ENCODE data around the gene EFNA2.
A peak's percentile ranks its signal among the peaks of the same experiment; 100 is the strongest.

The EFNA2 gene

GRCh38 chr19:1288226-1288612 is 2.5 kb downstream of the EFNA2 start:
- Histone ChIP-seq H2AFZ (ENCODE audit: low read length) (no peak overlapping the region), H3K4ac (ENCODE audit: low read length) (no peak overlapping the region), H3K9me3 (replicated peaks in 1 of 2; ENCODE audit: control insufficient read depth in 2 of 2, insufficient read depth in 1 of 2, low read depth in 1 of 2, low read length in 2 of 2) (no peaks in the 10 kb centered on the region), H3K27me3 (ENCODE audit: control insufficient read depth in 3 of 3, insufficient read depth in 3 of 3, low read depth in 1 of 3, low read length in 3 of 3) (peaks cover 0 to 11% (median 4%) of the 10 kb centered on the region in 3 experiments), H3K4me3 (ENCODE audit: low read length in 2 of 2) (peak overlapping the region in 1 of 2 donors; percentile 75), H2BK15ac (ENCODE audit: low read length) (peak overlapping the region; percentile 67), H2BK12ac (ENCODE audit: low read length) (peak overlapping the region; percentile 41), H3K23ac (ENCODE audit: low read depth, low read length, poor library complexity) (peak overlapping the region; percentile 93), H4K8ac (ENCODE audit: low read depth, low read length) (no peak overlapping the region), H3K9ac (ENCODE audit: low read depth, low read length, poor library complexity) (no peak overlapping the region), H2BK120ac (ENCODE audit: low read depth, low read length) (no peak overlapping the region), H2AK5ac (ENCODE audit: low read depth, low read length) (peak overlapping the region; percentile 100), H3K14ac (ENCODE audit: low read length) (peak overlapping the region; percentile 99), H3K4me2 (ENCODE audit: insufficient read depth, low read length, poor library complexity, severe bottlenecking) (no peak overlapping the region), H3K4me1 (ENCODE audit: control insufficient read depth in 2 of 2, insufficient read depth in 1 of 2, low read depth in 1 of 2, low read length in 2 of 2) (peaks cover 12 to 29% of the 10 kb centered on the region in 2 donors), H3K18ac (ENCODE audit: low read length) (peak overlapping the region; percentile 95), H3K27ac (replicated peaks; ENCODE audit: low read length) (no peak overlapping the region), H4K91ac (ENCODE audit: low read depth, low read length, poor library complexity) (no peak overlapping the region), H3K79me1 (ENCODE audit: low read depth, low read length) (peaks cover 33% of the 10 kb centered on the region), H3K36me3 (replicated peaks in 1 of 2; ENCODE audit: control insufficient read depth in 2 of 2, insufficient read depth in 2 of 2, low read length in 2 of 2) (no peaks in the 10 kb centered on the region), H2BK5ac (ENCODE audit: low read length) (no peak overlapping the region)
- DNase-seq (ENCODE audit: low spot score), result no peak
- WGBS, 2 donors (ENCODE audit: extremely low coverage in 2 of 2, insufficient read length in 2 of 2, insufficient replicate concordance in 1 of 2), result no CpG with 5 or more reads among the region's 18 CpGs

GRCh38 chr19:1288833-1289685 is 3.4 kb downstream of the EFNA2 start:
- no peak overlapping the region for H4K8ac ChIP-seq (ENCODE audit: low read depth, low read length)
- H3K23ac ChIP-seq (ENCODE audit: low read depth, low read length, poor library complexity), result peak overlapping the region; percentile 68
- H3K9ac ChIP-seq (ENCODE audit: low read depth, low read length, poor library complexity), result peak overlapping the region; percentile 72
- no peak overlapping the region for H3K27ac ChIP-seq (replicated peaks; ENCODE audit: low read length)
- H2BK120ac ChIP-seq (ENCODE audit: low read depth, low read length), result no peak overlapping the region
- H3K4me2 ChIP-seq (ENCODE audit: insufficient read depth, low read length, poor library complexity, severe bottlenecking), result no peak overlapping the region
- no peak overlapping the region for H4K91ac ChIP-seq (ENCODE audit: low read depth, low read length, poor library complexity)
- peak overlapping the region; percentile 53 for H2BK5ac ChIP-seq (ENCODE audit: low read length)
- H3K4me3 ChIP-seq (ENCODE audit: low read length in 2 of 2), result peak overlapping the region in 1 of 2 donors; percentile 66
- no CpG with 5 or more reads among the region's 41 CpGs for WGBS, 2 donors (ENCODE audit: extremely low coverage in 2 of 2, insufficient read length in 2 of 2, insufficient replicate concordance in 1 of 2)
- H2AK5ac ChIP-seq (ENCODE audit: low read depth, low read length), result peak overlapping the region; percentile 70
- no peak overlapping the region for H2AFZ ChIP-seq (ENCODE audit: low read length)
- H3K14ac ChIP-seq (ENCODE audit: low read length), result peak overlapping the region; percentile 94
- H3K18ac ChIP-seq (ENCODE audit: low read length), result peak overlapping the region; percentile 64
- H3K4ac ChIP-seq (ENCODE audit: low read length), result peak overlapping the region; percentile 76
- H3K36me3 ChIP-seq (replicated peaks in 1 of 2; ENCODE audit: control insufficient read depth in 2 of 2, insufficient read depth in 2 of 2, low read length in 2 of 2), result no peaks in the 10 kb centered on the region
- H3K27me3 ChIP-seq (ENCODE audit: control insufficient read depth in 3 of 3, insufficient read depth in 3 of 3, low read depth in 1 of 3, low read length in 3 of 3), result peaks cover 0 to 11% (median 4%) of the 10 kb centered on the region in 3 experiments
- DNase-seq (ENCODE audit: low spot score), result no peak
- peak overlapping the region; percentile 33 for H2BK12ac ChIP-seq (ENCODE audit: low read length)
- H3K79me1 ChIP-seq (ENCODE audit: low read depth, low read length), result peaks cover 33% of the 10 kb centered on the region
- no peak overlapping the region for H2BK15ac ChIP-seq (ENCODE audit: low read length)
- no peaks in the 10 kb centered on the region for H3K9me3 ChIP-seq (replicated peaks in 1 of 2; ENCODE audit: control insufficient read depth in 2 of 2, insufficient read depth in 1 of 2, low read depth in 1 of 2, low read length in 2 of 2)
- H3K4me1 ChIP-seq (ENCODE audit: control insufficient read depth in 2 of 2, insufficient read depth in 1 of 2, low read depth in 1 of 2, low read length in 2 of 2), result peaks cover 12 to 21% of the 10 kb centered on the region in 2 donors

GRCh38 chr19:1289686-1290025 is 4.0 kb downstream of the EFNA2 start:
- no peak overlapping the region for H3K14ac ChIP-seq (ENCODE audit: low read length)
- no CpG with 5 or more reads among the region's 19 CpGs for WGBS, 2 donors (ENCODE audit: extremely low coverage in 2 of 2, insufficient read length in 2 of 2, insufficient replicate concordance in 1 of 2)
- H3K79me1 ChIP-seq (ENCODE audit: low read depth, low read length), result peaks cover 33% of the 10 kb centered on the region
- H3K9me3 ChIP-seq (replicated peaks in 1 of 2; ENCODE audit: control insufficient read depth in 2 of 2, insufficient read depth in 1 of 2, low read depth in 1 of 2, low read length in 2 of 2), result no peaks in the 10 kb centered on the region
- no peak overlapping the region for H3K4me3 ChIP-seq (ENCODE audit: low read length in 2 of 2)
- no peak overlapping the region for H2AFZ ChIP-seq (ENCODE audit: low read length)
- no peak overlapping the region for H3K23ac ChIP-seq (ENCODE audit: low read depth, low read length, poor library complexity)
- H2BK5ac ChIP-seq (ENCODE audit: low read length), result peak overlapping the region; percentile 53
- H2AK5ac ChIP-seq (ENCODE audit: low read depth, low read length), result peak overlapping the region; percentile 70
- H3K18ac ChIP-seq (ENCODE audit: low read length), result no peak overlapping the region
- no peak overlapping the region for H4K91ac ChIP-seq (ENCODE audit: low read depth, low read length, poor library complexity)
- H2BK120ac ChIP-seq (ENCODE audit: low read depth, low read length), result no peak overlapping the region
- H2BK12ac ChIP-seq (ENCODE audit: low read length), result no peak overlapping the region
- no peak overlapping the region for H2BK15ac ChIP-seq (ENCODE audit: low read length)
- peaks cover 0 to 8% (median 4%) of the 10 kb centered on the region in 3 experiments for H3K27me3 ChIP-seq (ENCODE audit: control insufficient read depth in 3 of 3, insufficient read depth in 3 of 3, low read depth in 1 of 3, low read length in 3 of 3)
- H3K4me1 ChIP-seq (ENCODE audit: control insufficient read depth in 2 of 2, insufficient read depth in 1 of 2, low read depth in 1 of 2, low read length in 2 of 2), result peaks cover 12 to 17% of the 10 kb centered on the region in 2 donors
- H3K36me3 ChIP-seq (replicated peaks in 1 of 2; ENCODE audit: control insufficient read depth in 2 of 2, insufficient read depth in 2 of 2, low read length in 2 of 2), result no peaks in the 10 kb centered on the region
- no peak overlapping the region for H3K4me2 ChIP-seq (ENCODE audit: insufficient read depth, low read length, poor library complexity, severe bottlenecking)
- H3K4ac ChIP-seq (ENCODE audit: low read length), result no peak overlapping the region
- H3K9ac ChIP-seq (ENCODE audit: low read depth, low read length, poor library complexity), result no peak overlapping the region
- no peak overlapping the region for H3K27ac ChIP-seq (replicated peaks; ENCODE audit: low read length)
- no peak overlapping the region for H4K8ac ChIP-seq (ENCODE audit: low read depth, low read length)
- DNase-seq (ENCODE audit: low spot score), result no peak

- no peak overlapping the region for H4K8ac ChIP-seq (ENCODE audit: low read depth, low read length)
- H3K9ac ChIP-seq (ENCODE audit: low read depth, low read length, poor library complexity), result peak overlapping the region; percentile 9
- no peaks in the 10 kb centered on the region for H3K9me3 ChIP-seq (replicated peaks in 1 of 2; ENCODE audit: control insufficient read depth in 2 of 2, insufficient read depth in 1 of 2, low read depth in 1 of 2, low read length in 2 of 2)
- no peak for DNase-seq (ENCODE audit: low spot score)
- H2AK5ac ChIP-seq (ENCODE audit: low read depth, low read length), result peak overlapping the region; percentile 86
- WGBS, 2 donors (ENCODE audit: extremely low coverage in 2 of 2, insufficient read length in 2 of 2, insufficient replicate concordance in 1 of 2), result no CpG with 5 or more reads among the region's 24 CpGs
- H4K91ac ChIP-seq (ENCODE audit: low read depth, low read length, poor library complexity), result peak overlapping the region; percentile 34
- H2BK120ac ChIP-seq (ENCODE audit: low read depth, low read length), result no peak overlapping the region
- H3K14ac ChIP-seq (ENCODE audit: low read length), result no peak overlapping the region
- H3K4me2 ChIP-seq (ENCODE audit: insufficient read depth, low read length, poor library complexity, severe bottlenecking), result no peak overlapping the region
- no peak overlapping the region for H3K4me3 ChIP-seq (ENCODE audit: low read length in 2 of 2)
- peak overlapping the region; percentile 2 for H2BK15ac ChIP-seq (ENCODE audit: low read length)
- H3K4ac ChIP-seq (ENCODE audit: low read length), result no peak overlapping the region
- no peak overlapping the region for H2AFZ ChIP-seq (ENCODE audit: low read length)
- peak overlapping the region; percentile 43 for H3K23ac ChIP-seq (ENCODE audit: low read depth, low read length, poor library complexity)
- peak overlapping the region; percentile 83 for H3K18ac ChIP-seq (ENCODE audit: low read length)
- H3K4me1 ChIP-seq (ENCODE audit: control insufficient read depth in 2 of 2, insufficient read depth in 1 of 2, low read depth in 1 of 2, low read length in 2 of 2), result peaks cover 12 to 16% of the 10 kb centered on the region in 2 donors
- H3K27me3 ChIP-seq (ENCODE audit: control insufficient read depth in 3 of 3, insufficient read depth in 3 of 3, low read depth in 1 of 3, low read length in 3 of 3), result peaks cover 0 to 8% (median 2%) of the 10 kb centered on the region in 3 experiments
- no peaks in the 10 kb centered on the region for H3K36me3 ChIP-seq (replicated peaks in 1 of 2; ENCODE audit: control insufficient read depth in 2 of 2, insufficient read depth in 2 of 2, low read length in 2 of 2)
- H3K27ac ChIP-seq (replicated peaks; ENCODE audit: low read length), result no peak overlapping the region
- H2BK5ac ChIP-seq (ENCODE audit: low read length), result peak overlapping the region; percentile 53
- peaks cover 35% of the 10 kb centered on the region for H3K79me1 ChIP-seq (ENCODE audit: low read depth, low read length)
- no peak overlapping the region for H2BK12ac ChIP-seq (ENCODE audit: low read length)
Observed at GRCh38 chr19:1290196-1290702, 4.6 kb downstream of the EFNA2 start.

Measured in neuronal stem cell (in vitro differentiated cells).